ENCODE data around the gene C2orf92.
"Not testable (repeated sequence)": the region's sequence is repeated elsewhere in the genome, so short reads cannot be mapped to it uniquely, and the experiment has no call there.

C2orf92 gene

DNA sequence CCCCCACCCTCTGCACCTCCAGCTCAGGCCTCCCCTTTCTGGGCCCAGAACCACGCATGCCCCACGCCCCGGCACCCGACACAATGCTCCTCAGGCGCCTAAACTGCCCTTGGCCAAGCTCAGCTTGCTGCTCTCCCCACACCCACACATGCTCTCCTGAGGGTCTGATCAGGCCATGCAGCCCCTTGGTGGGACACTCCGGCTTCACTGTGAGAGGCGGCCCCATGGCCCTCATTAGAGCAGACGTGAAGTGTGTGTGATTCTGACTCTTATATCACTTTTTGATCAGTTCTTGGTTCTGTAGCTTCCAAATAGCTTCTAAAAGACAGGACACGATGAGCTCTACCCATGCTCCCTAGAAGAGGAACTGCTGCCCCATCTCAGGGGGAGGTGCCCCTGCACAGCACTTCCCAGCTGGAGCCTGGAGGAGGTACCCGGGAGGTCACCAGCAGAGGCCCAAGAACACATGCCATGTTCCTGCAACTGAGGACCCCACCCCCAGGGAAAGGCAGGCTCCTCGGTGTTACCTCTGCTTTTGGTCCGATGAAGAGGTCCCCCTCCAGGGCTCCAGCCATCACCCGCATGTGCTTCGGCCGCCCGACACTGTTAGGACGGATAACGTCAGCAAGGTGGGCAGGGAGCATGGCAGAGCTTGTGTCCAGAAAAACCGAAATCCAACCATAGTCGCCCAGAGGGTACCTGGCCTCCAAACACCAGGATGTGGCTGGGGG is 9.3 kb upstream of the C2orf92 start:
- no peak for FAIRE-seq

DNA sequence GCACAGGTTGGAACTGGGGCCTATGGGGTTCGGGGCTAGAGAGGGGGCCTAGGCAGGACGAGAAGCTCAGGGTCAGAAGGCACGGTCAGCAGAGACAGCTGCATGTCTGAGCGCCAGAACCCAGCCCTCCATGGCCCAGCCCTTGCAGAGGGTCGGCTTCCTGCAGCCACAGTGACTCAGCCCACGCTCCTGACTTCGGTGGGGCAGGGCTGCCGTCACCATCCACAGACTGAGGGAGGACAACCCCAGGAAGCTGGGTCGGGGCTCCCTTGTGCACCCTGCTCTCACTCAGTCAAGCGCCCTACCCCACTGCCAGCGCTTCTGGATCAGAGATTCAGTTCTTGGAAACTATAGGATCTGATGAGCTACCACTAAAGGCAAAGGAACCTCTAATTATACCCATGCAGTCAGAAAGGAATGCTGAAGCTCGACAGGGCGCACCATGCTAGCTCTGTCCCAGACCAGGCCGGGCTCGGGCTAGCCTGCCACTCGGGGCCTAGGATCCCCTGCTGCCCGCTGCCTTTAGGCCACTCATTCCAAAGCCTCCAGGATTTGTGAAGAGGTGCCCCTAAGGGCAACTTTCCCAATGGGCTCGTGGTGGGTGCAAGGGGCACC is 8.6 kb upstream of the C2orf92 start:
- no peak for FAIRE-seq

DNA sequence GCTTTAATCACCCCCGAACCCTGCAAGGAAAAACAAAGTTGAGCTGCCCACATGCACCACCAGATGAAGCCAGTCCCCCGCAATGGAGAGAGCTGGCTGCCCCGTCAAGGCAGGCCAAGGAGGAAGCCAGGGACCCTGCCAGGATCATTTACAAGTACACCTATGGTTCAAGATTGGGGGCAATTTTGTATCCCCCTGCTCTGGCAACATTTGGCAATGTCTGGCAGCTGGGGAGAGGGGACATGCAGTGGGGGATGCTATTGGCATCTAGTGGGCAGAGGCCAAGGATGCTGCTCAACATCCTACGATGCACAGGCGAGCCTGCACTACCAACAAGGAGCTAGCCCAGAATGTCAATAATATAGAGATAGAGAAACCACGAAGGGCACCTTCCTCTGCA is 7.6 kb upstream of the C2orf92 start:
- no peak for FAIRE-seq

DNA sequence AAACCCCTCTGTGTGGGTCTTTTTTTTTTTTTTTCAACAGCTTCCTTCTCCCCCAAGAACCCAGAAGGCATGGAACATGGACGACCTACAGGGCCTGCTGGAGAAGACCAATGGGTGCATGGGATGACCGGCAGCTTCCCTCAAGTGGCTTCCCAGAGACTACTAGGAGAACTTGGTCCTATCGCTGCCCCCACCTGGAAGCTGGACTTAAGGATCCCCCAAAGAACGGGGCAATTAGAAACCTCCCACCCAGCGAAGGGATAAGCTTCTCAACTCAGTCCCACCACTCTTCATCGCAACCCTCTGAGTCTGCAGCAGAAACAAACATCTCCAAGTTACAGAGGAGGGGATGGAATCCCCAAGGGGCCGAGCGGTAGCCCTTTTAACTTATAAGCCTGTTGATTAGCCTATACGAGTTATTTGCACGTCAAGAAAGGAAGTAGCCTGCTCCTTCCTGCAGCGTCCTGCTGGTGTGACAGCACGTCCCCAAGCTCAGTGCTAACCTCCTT is 7.1 kb upstream of the C2orf92 start:
- no peak for FAIRE-seq

DNA sequence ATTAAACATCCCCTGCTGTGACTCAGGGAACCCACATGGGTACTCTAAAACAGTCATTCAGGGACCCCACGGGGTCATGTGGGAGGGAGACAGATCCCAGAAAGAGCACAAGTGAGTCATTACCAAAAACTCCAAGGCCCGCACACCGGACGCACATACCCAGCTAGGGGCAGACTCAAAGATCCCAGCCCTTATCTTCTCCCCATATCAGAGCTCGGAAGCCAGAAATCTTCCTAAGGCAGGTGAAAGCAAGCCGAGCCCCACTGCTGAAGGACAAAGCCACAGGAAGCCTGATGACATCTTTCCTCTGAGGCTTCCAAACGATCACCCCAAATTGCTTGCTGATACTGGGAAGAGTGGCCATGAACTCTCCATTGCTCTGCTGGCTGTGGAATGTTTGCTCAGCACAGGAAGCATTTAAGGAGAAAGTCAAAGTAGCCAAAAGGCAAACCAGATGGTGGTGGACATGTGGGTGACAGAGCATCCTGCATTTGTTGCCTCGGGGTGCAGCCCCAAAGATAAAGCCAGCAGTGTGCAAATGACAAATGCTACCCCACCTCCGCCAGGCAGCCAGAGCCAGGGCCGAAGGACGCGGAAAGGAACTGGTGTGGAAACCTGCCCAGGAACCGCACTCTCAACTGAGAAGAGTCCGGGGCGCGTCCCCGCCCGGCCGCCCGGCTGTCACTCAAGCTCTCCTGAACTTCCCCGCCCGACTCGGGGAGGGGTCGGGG is 6.5 kb upstream of the C2orf92 start:
- FAIRE-seq, result no peak

DNA sequence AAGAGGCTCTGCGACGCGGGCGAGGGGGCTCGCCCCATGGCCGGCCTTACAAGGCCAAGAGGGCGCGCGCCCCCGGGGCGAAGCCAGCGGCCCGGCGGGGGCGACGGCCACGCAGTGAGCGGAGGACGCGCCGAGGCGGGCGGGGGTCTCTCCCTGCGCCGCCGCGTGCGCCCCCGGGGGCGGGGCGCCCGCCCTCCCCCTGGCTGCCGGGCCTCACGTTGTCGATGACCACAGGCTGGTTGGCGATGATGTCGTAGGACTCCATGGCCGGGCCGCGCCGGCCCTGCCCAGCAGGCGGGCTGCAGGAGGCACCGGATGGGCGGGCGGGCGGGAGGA is 5.9 kb upstream of the C2orf92 start:
- FAIRE-seq, result no peak

DNA sequence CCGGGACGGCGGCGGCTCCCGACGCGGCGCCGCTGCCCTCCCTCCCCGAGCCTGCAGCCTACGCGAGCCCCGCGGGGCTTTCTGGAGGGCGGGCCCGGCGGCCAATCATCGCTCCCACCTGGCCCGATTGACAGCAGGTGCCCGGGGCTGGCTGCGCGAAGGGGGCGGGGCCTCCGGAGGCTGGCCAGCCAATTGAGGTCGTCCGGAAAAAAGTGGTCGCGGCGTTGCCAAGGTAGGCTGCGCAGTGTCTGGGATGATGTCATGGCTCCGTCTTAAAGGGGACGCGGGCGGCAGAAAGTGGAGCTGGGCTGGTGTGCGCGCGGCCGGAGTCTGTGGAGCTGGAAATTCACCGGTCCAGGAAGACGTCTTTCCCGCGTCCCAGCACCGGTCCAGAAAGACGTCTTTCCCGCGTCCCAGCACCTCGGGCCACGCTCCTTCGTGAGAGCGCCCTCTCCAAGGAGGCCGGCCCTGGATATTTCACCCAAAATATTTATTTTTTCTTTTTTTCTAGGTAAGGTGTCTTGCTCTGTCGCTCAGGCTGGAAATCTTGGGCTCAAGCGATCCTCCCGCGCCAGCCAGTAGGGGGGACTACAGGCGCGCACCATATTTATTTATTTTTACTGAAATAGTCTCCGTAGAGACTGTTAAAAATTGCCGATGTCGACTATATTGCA is 5.4 kb upstream of the C2orf92 start, which contains the start of gene ACTR1B:
TSS of gene ACTR1B (minus strand) at position 83 of the 674 bp plus-strand sequence. CDS start 154 bp downstream, outside the sequence.
- peak; percentile 80 for FAIRE-seq

DNA sequence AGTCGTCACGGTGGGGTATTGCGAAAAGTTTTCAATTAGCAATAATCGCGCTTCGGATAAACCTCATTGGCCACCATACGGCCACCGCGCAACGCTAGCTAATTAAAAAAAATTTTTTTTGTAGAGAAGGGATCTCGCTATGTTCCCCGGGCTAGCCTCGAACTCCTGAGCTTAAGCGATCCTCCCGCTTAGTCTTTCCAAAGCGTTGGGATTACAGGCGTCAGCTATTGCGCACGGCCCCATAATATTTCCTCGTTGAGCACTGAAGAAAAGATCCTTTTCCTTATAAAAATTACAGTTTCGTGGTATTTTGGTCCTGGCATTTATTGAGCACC is 4.9 kb upstream of the C2orf92 start:
- FAIRE-seq, result no peak

DNA sequence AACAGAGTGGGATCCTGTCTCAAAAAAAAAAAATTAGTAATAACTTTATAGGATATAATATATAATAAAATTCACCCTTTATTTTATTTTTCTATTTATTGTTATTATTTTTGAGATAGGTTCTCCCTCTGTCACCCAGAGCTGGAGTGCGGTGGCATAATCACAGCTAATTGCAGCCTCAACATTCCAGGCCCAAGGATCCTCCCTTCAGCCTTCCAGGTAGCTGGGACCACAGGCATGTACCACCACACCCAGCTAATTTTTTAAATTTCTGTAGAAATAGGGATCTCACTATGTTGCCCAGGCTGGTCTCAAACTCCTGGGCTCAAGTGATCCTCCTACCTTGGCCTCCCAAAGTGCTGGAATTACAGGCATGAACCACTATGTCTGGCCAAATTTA is 958 bp downstream of the C2orf92 start:
- no peak for FAIRE-seq

DNA sequence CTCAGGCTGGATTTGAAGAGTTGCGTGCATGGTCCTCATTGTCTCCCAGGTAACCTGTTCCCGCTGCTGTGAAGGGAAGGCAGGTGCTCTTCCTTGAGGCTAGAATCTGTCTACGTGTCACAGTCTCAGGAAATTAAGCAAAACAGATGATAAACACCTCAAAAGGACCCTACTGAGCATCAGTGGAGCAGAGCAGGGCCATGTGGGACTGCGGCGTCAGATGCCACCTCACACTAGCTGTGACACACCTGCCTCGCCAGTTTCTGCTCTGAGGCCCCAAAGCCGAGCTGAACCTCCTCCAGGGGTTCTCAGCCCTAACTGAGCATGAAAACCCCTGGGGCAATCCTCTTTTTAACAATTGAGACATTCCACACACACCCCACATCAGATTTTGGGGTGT is 2.0 kb downstream of the C2orf92 start:
- FAIRE-seq, result no peak

DNA sequence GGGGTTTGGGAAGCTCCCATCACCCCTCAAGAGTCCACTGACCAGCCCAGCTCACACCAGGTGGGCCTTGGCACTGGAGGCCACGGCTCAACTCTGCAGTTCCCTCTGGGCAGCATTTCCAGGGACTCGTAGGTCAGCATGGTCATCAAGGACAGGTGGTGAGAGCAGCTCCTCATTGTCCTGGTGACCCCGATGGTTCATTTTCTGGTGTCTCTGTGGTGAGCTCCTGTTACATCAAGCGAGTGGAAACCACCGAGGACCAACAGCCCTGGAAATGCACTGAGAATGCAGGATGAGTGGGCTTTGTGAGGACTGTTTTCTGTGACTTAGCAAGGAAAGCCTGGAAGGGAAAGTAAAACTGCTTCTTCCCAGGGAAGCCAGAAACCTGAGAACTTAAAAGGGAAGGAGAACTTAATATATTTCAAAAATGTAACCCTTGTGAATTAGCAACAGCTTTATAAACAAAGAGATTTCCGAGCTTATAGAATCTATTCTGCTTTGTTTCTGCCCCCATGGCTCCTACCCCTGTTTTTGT is 3.2 kb downstream of the C2orf92 start:
- FAIRE-seq, result peak; percentile 32

DNA sequence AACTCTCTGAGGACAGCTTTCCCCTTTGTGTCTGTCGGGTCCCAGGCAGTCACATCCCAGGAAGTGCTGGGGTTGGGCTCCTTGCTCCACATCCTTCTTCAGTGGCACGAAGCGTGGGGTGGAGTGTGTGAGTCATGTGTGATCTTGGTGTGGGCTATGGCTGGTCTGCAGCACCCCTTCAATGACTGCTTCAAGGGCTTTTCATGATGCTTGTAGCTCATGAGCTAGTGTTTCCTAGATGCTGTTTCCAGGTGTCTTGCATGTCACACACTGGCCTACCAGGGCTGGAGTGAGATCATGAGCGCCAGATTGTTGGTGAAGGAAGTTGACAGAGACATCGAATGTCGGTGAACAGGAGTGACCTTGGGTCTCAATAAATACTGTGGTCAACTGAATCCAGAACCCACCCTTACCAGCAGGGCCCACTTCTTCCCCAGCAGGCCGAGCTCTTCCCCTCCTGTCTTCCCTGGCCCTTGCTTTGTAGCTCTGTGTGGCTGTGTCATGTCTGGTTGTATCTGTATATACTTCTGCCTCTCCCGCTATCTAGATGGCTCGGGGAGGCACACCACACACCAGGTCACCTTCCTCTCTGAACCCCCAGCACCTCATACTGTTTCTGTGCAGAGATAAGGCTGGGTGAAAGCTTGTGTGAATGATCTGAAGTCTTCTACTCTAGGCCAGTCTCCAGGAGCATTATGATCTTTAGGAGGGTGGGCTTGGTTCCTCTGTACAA is 3.8 kb downstream of the C2orf92 start:
- FAIRE-seq, result no peak

DNA sequence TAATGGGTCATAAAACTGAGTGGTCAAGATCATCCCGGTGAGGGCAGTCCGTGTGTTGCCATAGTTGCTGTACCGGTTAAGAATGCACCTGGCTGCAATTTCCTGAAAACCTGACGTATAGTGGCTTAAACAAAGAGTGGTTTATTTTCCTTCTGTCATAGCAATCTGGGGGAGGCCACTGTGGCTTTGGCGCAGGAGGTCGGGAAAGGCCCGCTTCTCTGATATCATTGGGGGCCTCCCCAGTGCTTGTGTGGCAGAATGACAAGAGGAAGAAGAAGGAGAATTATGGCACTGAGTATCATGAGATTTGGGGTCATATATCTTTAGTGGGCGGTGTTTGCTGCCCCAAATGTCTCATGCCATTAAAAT is 4.4 kb downstream of the C2orf92 start:
- no peak for FAIRE-seq

DNA sequence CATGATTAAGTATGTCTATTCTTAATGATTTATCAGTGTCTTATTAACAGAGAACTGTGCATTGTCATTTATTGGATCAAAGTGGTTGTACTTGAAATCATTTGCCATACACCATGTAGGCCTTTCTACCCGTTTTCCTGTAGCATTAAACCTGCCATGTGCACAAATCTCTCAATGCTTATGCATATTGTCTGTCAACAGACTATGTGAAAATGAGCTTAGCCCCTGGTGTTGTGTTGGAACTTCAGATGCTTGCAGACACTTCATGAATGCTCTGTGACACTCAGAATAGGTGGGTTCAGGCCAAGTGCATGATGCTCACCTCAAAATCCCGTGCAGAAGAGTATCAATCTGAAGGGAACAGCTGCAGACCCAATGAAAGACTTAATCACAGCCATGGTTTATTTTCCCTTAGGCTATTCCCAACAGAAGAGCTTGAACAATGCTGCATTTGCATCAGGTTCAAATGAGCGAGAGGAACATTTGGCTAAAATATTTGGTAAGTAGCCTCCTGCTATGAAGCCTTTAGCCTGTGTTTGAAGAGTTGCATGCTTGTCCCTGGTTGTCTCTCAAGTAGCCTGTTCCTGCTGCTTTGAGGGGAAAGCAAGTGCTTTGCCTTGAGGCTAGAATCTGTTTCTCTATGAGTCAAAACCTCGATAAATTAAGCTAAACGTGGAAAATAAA is 6.1 kb downstream of the C2orf92 start:
- FAIRE-seq, result no peak

DNA sequence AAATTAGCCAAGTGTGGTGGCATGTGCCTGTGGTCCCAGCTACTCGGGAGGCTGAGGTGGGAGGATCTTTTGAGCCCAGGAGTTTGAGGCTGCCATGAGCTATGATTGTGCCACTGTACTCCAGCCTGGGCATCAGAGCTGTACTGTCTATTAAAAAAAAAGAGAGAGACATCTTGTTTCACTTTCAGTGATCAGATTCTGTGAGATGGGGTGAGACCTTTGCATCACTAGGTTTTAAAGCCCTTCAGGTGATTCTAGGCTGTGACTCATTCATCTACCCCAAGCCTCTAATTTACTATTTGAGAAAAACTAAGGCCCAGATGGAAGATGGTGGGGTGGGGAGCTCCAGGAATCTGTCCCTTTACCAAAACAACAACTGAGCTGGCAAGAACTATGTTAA is 7.1 kb downstream of the C2orf92 start:
- FAIRE-seq, result no peak

DNA sequence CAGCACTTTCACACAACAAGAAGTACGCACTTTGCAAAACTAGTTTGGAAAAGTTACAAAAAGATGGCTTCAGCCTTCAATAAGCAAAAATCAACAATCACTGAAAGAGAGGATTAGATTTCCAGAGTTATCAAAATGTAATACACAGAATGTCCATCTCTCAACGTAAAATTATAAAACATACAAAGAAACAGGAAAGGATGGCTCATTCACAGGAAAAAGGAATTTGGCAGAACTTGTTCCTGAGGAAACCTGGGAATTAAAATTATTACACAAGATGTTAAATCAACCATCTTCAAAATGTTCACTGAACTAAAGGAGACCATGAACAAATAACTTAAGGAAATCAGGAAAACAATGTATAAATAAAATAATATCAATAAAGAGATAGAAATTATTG is 8.0 kb downstream of the C2orf92 start:
- no peak for FAIRE-seq

DNA sequence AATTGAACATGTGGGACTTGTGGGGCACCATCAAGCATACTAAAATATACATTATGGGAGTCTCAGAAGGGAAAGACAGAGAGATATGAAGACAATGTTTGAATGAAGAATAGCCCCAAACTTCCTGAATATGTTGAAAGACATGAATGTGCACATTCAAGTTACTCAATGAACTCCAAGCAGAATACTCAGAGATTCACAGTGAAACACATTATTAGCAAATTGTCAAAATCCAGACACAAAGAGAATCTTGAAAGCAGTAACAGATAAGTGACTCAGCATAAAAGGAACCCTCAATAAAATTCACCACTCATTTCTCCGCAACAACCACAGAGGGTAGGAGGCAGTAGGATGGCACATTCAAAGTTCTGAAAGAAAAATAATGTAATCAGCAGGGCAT is 8.8 kb downstream of the C2orf92 start:
- no peak for FAIRE-seq

DNA sequence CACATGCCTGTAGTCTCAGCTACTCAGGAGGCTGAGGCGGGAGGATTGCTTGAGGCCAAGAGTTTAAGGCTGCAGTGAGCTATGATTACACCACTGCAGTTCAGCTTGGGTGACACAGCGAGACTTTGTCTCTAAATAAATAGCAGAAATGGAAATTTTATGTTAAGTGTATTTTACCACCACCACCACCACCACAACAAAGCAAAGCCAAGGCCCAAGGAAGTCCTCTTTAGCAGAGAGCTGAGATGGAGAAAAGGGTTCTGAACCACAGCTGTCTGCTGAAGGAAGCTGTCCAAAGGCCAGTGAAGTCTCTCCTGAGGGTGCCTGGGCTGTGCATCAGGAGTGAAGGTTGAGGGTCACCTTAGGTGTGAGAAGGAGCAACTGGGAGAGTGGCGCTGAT is 17.7 kb downstream of the C2orf92 start:
- FAIRE-seq, result not testable (repeated sequence)

DNA sequence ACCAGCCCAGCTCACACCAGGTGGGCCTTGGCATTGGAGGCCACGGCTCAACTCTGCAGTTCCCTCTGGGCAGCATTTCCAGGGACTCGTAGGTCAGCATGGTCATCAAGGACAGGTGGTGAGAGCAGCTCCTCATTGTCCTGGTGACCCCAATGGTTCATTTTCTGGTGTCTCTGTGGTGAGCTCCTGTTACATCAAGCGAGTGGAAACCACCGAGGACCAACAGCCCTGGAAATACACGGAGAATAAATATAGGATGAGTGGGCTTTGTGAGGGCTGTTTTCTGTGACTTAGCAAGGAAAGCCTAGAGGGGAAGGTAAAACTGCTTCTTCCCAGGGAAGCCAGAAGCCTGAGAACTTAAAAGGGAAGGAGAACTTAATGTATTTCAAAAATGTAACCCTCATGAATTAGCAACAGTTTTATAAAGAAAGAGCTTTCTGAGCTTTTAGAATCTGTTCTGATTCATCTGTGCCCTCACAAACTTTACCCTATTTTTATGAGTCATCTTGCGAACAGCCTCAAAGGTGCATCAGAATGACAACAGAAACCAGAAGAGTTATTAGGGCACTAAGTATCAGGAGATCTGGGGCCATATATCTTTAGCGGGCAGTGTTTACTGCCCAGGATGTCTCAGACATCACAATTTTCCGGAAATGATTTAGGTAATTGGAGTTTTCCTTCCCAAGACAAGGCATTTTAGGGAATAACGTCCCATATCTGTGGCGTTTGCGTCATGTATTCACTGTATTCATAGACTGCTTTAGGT is 18.7 kb downstream of the C2orf92 start:
- no peak for FAIRE-seq

DNA sequence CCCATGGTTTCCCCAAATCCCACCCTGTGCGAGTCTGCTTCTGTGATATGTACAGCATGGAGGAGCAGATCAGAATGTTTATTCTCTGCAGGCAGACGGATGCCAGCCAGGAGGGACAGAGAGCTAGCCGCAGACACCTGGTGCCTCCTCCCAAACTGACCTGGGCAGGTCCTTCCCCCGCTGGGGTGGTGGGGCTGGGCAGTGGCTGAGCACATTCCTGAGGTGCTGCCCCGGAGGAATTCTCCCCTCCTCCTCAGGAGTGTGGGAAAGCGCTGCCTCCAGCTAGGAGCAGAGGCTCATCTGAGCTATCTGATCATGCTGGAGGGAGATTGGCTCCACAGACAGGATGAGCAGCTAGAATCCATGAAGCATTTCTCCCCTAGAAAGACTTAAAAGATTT is 21.7 kb downstream of the C2orf92 start:
- no peak for FAIRE-seq

DNA sequence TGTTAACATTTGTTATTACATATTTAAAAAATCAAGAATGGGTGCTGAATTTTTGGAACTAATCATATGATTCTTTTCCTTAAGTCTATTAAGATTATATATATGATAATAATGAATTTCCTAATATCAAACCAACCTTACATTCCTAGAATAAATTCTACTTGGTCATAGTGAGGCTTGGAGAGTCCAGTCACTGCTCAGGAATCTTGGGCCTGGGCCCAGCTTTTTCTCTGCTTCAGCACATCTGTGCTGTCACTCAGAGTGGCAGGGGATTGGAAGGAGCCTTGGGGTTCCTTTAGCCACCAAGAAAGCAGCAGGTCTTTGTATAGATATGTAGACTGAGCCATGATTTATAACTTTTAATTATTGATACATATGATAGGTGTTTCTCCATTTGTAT is 24.0 kb downstream of the C2orf92 start:
- FAIRE-seq, result no peak

Measured in A204.1 (cell line).